Measurements from ENCODE around the gene OR10Z1.

Gene OR10Z1

GRCh38 chr1:158604968-158605367 is at the start of gene OR10Z1:
TSS of gene OR10Z1 (plus strand) at chr1:158605268. CDS start at chr1:158606439, 1,171 bp downstream.
- DNase-seq, result no peak

- DNase-seq, result no peak
These were observed 45.4 kb upstream of the OR10Z1 start for GRCh38 chr1:158559696-158560095.

GRCh38 chr1:158563853-158564252 is 41.2 kb upstream of the OR10Z1 start:
- DNase-seq, result no peak

GRCh38 chr1:158564608-158565007 is 40.5 kb upstream of the OR10Z1 start:
- no peak for DNase-seq

GRCh38 chr1:158570480-158570879 is 34.6 kb upstream of the OR10Z1 start, which contains the start of gene OR6P1:
TSS of gene OR6P1 (minus strand) at chr1:158570580. CDS start at chr1:158563604, 6,976 bp downstream.
- no peak for DNase-seq

- no peak for DNase-seq
These were observed 32.8 kb upstream of the OR10Z1 start for GRCh38 chr1:158572226-158572625.

GRCh38 chr1:158577561-158577960 is 27.5 kb upstream of the OR10Z1 start:
- DNase-seq, result no peak

GRCh38 chr1:158579733-158580132 is 25.3 kb upstream of the OR10Z1 start, which contains the start of gene OR10X1:
TSS of gene OR10X1 (minus strand) at chr1:158579899. CDS start at chr1:158579899, 0 bp downstream.
- DNase-seq, result no peak

GRCh38 chr1:158583962-158584361 is 21.1 kb upstream of the OR10Z1 start:
- no peak for DNase-seq

GRCh38 chr1:158586942-158587341 is 18.1 kb upstream of the OR10Z1 start:
- no peak for DNase-seq

GRCh38 chr1:158600735-158601134 is 4.3 kb upstream of the OR10Z1 start:
- no peak for DNase-seq

GRCh38 chr1:158607296-158607695 is 2.2 kb downstream of the OR10Z1 start:
- no peak for DNase-seq

GRCh38 chr1:158611916-158612315 is 6.8 kb downstream of the OR10Z1 start:
- no peak for DNase-seq

- DNase-seq, result no peak
These were observed 8.7 kb downstream of the OR10Z1 start for GRCh38 chr1:158613764-158614163.

- no peak for DNase-seq
These were observed 33.1 kb downstream of the OR10Z1 start for GRCh38 chr1:158638146-158638545.

- DNase-seq, result no peak
These were observed 33.8 kb downstream of the OR10Z1 start for GRCh38 chr1:158638904-158639303.

- no peak for DNase-seq
These were observed 39.4 kb downstream of the OR10Z1 start for GRCh38 chr1:158644449-158644848.

GRCh38 chr1:158646465-158646864 is 41.4 kb downstream of the OR10Z1 start:
- peak; percentile 2 for DNase-seq

GRCh38 chr1:158649052-158649451 is 44.0 kb downstream of the OR10Z1 start:
- DNase-seq, result no peak

GRCh38 chr1:158652721-158653334 is 47.8 kb downstream of the OR10Z1 start:
- no peak for DNase-seq

- DNase-seq, result no peak
These were observed 49.0 kb downstream of the OR10Z1 start for GRCh38 chr1:158654086-158654485.

- no peak for DNase-seq
These were observed 49.5 kb downstream of the OR10Z1 start for GRCh38 chr1:158654571-158654970.

Measured in CD4-positive, alpha-beta T cell treated with Interleukin-12 subunit alpha and Interleukin-12 subunit beta, for 1 hour (primary cell).